Mesothelial cell of epicardium (in vitro differentiated cells): ENCODE results near the gene TBC1D22A. TPM values are rescaled to one million over a fixed set of nuclear protein-coding genes. Genes with fewer than 3 reads are reported as not detected.

ENCODE experiments used
- DNase-seq, 2 experiments: peaks; one replicate each; pipeline ENCODE4 v3.0.0; 2021; ENCODE audit warnings: low spot score in 2 of 2; ENCODE audit not compliant: unreplicated experiment in 2 of 2
- H3K27ac Mint-ChIP-seq: 2 replicates; pipeline ENCODE4 v1.8.0; 2021; ENCODE audit warnings: mixed read lengths
- H3K27me3 Mint-ChIP-seq: 2 replicates; pipeline ENCODE4 v1.8.0; 2021; ENCODE audit warnings: low read depth, mixed read lengths
- H3K36me3 Mint-ChIP-seq: 2 replicates; pipeline ENCODE4 v1.8.0; 2021; ENCODE audit warnings: mixed read lengths
- H3K4me1 Mint-ChIP-seq: 2 replicates; pipeline ENCODE4 v1.8.0; 2021; ENCODE audit warnings: mixed read lengths
- H3K4me3 Mint-ChIP-seq: 2 replicates; pipeline ENCODE4 v1.8.0; 2021; ENCODE audit warnings: mild to moderate bottlenecking, moderate library complexity, mixed read lengths
- H3K9me3 Mint-ChIP-seq: 2 replicates; pipeline ENCODE4 v1.8.0; 2021; ENCODE audit warnings: mixed read lengths
- CTCF ChIP-seq: fragments of 200-600 bp; sonication (generic); IDR thresholded peaks from one replicate; pipeline ENCODE4 v1.5.0; 2021; ENCODE audit warnings: antibody characterized with exemption; ENCODE audit not compliant: unreplicated experiment
- total RNA-seq: library from RNA; stranded (reverse); gene quantifications from 3 replicates; pipeline ENCODE4 v1.2.1, GENCODE V29; 2021

The TBC1D22A gene
- total RNA-seq, 1 donor from 2014 or later: 26.6 TPM

GRCh38 chr22:47142427-47143046 is 380.1 kb downstream of the TBC1D22A start:
- Mint-ChIP-seq H3K4me3 (no peak overlapping the region), H3K36me3 (no peaks in the 10 kb centered on the region), H3K27ac (no peak overlapping the region), H3K27me3 (no peaks in the 10 kb centered on the region), H3K9me3 (no peaks in the 10 kb centered on the region), H3K4me1 (no peaks in the 10 kb centered on the region)
- no peak for DNase-seq
- no peak for TF ChIP-seq CTCF

DNA sequence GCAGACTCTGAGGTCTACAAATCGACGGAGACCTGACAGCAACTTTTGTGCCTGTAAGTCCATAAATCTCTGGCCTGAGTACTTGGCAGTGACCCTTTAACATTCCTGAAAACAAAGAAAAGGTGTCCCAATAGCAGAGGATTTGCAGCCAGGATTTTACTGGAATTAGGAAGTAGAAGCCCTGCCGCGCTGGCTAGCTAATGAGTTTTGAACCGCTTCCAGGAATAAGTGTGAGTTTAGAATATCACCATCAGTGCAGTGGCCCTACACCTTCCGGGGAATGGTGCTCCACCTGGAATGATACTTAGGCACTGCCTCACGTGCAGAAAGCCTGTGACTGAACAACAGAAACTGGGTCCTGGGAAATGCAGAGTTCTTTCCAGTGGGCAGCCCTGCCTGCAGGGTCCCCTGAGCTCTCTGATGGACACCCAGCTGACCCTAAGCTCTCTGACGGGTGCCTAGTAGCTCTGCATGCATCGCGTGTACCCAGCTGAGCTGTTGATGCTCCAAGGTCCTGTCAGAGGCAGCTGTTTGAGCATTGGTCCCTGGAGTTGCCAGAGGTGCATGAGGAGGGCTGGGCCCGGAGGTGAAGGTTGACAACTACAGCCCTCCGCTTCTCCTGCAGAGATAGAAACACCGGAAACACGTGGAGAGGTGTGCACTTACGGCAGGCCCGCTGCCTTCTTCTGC is 380.9 kb downstream of the TBC1D22A start:
- no peaks in the 10 kb centered on the region for H3K9me3 Mint-ChIP-seq
- no peaks in the 10 kb centered on the region for H3K36me3 Mint-ChIP-seq
- H3K27ac Mint-ChIP-seq: no peak overlapping the region
- DNase-seq: no peak
- no peak for TF ChIP-seq CTCF
- no peaks in the 10 kb centered on the region for H3K4me1 Mint-ChIP-seq
- H3K4me3 Mint-ChIP-seq: no peak overlapping the region
- no peaks in the 10 kb centered on the region for H3K27me3 Mint-ChIP-seq

DNA sequence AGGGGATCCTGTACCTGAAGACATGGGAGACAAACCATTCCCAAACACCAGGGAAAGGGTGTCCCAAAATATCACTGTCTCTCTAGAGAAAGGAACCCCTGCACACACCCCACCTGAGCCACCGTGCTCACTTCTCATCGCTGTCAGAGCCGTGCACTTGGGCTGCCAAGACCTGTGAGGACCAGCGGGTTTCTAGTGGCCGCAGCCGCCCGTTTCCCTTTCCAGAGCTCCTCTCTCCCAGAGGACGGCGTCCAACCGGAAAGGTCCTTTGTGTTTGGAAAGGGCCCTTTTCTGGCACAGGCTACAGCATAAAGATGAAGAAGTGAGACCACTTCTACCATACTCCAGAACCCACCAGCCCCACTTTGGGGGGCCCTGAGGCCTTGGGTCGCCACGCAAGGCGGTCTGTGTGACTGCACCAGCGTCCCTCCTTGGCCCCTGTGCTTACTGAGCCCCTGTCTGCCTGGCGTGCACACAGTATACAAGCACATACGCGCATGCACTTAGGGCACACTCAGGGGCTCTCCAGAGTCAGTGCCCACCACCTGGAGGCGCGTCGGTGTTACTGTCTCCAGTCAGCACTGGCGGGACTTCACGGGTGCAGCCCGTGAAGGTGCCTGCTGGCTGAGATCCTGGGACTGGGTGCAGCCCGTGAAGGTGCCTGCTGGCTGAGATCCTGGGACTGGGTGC is 381.8 kb downstream of the TBC1D22A start:
- no peak overlapping the region for H3K4me3 Mint-ChIP-seq
- H3K9me3 Mint-ChIP-seq: no peaks in the 10 kb centered on the region
- no peaks in the 10 kb centered on the region for H3K36me3 Mint-ChIP-seq
- H3K27ac Mint-ChIP-seq: no peak overlapping the region
- TF ChIP-seq CTCF: no peak
- no peaks in the 10 kb centered on the region for H3K27me3 Mint-ChIP-seq
- no peak for DNase-seq
- H3K4me1 Mint-ChIP-seq: no peaks in the 10 kb centered on the region

GRCh38 chr22:47144791-47145425 is 382.5 kb downstream of the TBC1D22A start:
- H3K36me3 Mint-ChIP-seq: no peaks in the 10 kb centered on the region
- H3K27ac Mint-ChIP-seq: no peak overlapping the region
- no peaks in the 10 kb centered on the region for H3K4me1 Mint-ChIP-seq
- H3K9me3 Mint-ChIP-seq: no peaks in the 10 kb centered on the region
- H3K4me3 Mint-ChIP-seq: no peak overlapping the region
- no peak for TF ChIP-seq CTCF
- no peak for DNase-seq
- H3K27me3 Mint-ChIP-seq: no peaks in the 10 kb centered on the region

DNA sequence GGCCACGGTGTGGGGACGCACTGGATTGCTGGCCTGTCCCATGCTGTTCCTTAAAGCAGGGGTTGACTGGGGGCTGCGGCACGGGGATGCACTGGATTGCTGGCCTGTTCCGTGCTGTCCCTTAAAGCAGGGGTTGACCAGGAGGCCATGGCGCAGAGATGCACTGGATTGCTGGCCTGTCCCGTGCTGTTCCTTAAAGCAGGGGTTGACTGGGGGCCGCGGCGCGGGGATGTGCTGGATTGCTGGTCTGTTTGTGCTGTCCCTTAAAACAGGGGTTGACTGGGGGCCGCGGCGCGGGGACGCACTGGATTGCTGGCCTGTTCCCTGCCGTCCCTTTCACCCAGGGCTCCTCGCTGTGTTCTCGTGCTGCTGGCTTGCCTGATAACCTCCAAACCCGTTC is 383.4 kb downstream of the TBC1D22A start:
- no peaks in the 10 kb centered on the region for H3K9me3 Mint-ChIP-seq
- no peak overlapping the region for H3K27ac Mint-ChIP-seq
- no peaks in the 10 kb centered on the region for H3K27me3 Mint-ChIP-seq

More for the DNA sequence above, 383.4 kb downstream of the TBC1D22A start:
- no peaks in the 10 kb centered on the region for H3K4me1 Mint-ChIP-seq
- TF ChIP-seq CTCF: no peak
- H3K4me3 Mint-ChIP-seq: no peak overlapping the region
- DNase-seq: no peak
- no peaks in the 10 kb centered on the region for H3K36me3 Mint-ChIP-seq
